T-helper 2 cell treated with Interferon-gamma antibody and Interleukin-4, amounts not matched to agents 5 μg/mL and 100 μg/mL, for 36 hours (primary cell): ENCODE measurements around the gene PRDM4.
"Not testable (repeated sequence)": the region's sequence is repeated elsewhere in the genome, so short reads cannot be mapped to it uniquely, and the experiment has no call there.

Experiments
- DNase-seq: peaks from one replicate; pipeline ENCODE4 v3.0.0; 2021; ENCODE audit warnings: low spot score
- H3K27ac Mint-ChIP-seq: one replicate; pipeline ENCODE4 v1.8.0; 2021; ENCODE audit warnings: mild to moderate bottlenecking, mixed read lengths
- H3K27me3 Mint-ChIP-seq: one replicate; pipeline ENCODE4 v1.8.0; 2021; ENCODE audit warnings: low read depth, mixed read lengths
- H3K36me3 Mint-ChIP-seq: one replicate; pipeline ENCODE4 v1.8.0; 2021; ENCODE audit warnings: low read depth, mixed read lengths
- H3K4me1 Mint-ChIP-seq: one replicate; pipeline ENCODE4 v1.8.0; 2021; ENCODE audit warnings: low read depth, mixed read lengths
- H3K4me3 Mint-ChIP-seq: one replicate; pipeline ENCODE4 v1.8.0; 2022; ENCODE audit warnings: mild to moderate bottlenecking, moderate library complexity, mixed read lengths
- H3K9me3 Mint-ChIP-seq: one replicate; pipeline ENCODE4 v1.8.0; 2021; ENCODE audit warnings: mixed read lengths

Gene PRDM4

GRCh38 chr12:107759410-107759809, 1.5 kb downstream of the PRDM4 start:
- Mint-ChIP-seq H3K4me1 (peaks cover 29% of the 10 kb centered on the region), H3K36me3 (peaks cover 29% of the 10 kb centered on the region), H3K27me3 (peaks cover 3% of the 10 kb centered on the region), H3K27ac (peak overlapping the region; percentile 88), H3K4me3 (peak overlapping the region; percentile 91), H3K9me3 (peaks cover 6% of the 10 kb centered on the region)
- DNase-seq = peak; percentile 37

GRCh38 chr12:107749083-107749482, 11.9 kb downstream of the PRDM4 start:
- Mint-ChIP-seq H3K4me1 (peaks cover 2% of the 10 kb centered on the region), H3K36me3 (peaks cover 41% of the 10 kb centered on the region), H3K27me3 (no peaks in the 10 kb centered on the region), H3K4me3 (no peak overlapping the region), H3K9me3 (no peaks in the 10 kb centered on the region), H3K27ac (no peak overlapping the region)
- no peak for DNase-seq

GRCh38 chr12:107748472-107748871, 12.5 kb downstream of the PRDM4 start:
- Mint-ChIP-seq H3K4me3 (no peak overlapping the region), H3K36me3 (peaks cover 38% of the 10 kb centered on the region), H3K9me3 (no peaks in the 10 kb centered on the region), H3K4me1 (peaks cover 2% of the 10 kb centered on the region), H3K27me3 (no peaks in the 10 kb centered on the region), H3K27ac (no peak overlapping the region)
- DNase-seq = no peak

GRCh38 chr12:107736914-107737313, 24.0 kb downstream of the PRDM4 start:
- Mint-ChIP-seq H3K36me3 (peaks cover 68% of the 10 kb centered on the region), H3K27me3 (no peaks in the 10 kb centered on the region), H3K4me3 (no peak overlapping the region), H3K27ac (no peak overlapping the region), H3K4me1 (no peaks in the 10 kb centered on the region), H3K9me3 (no peaks in the 10 kb centered on the region)
- no peak for DNase-seq

- Mint-ChIP-seq H3K4me1 (no peaks in the 10 kb centered on the region), H3K4me3 (no peak overlapping the region), H3K27me3 (no peaks in the 10 kb centered on the region), H3K27ac (no peak overlapping the region), H3K36me3 (peaks cover 58% of the 10 kb centered on the region), H3K9me3 (no peaks in the 10 kb centered on the region)
- no peak for DNase-seq
Measured at GRCh38 chr12:107735763-107736162, 25.2 kb downstream of the PRDM4 start.

- Mint-ChIP-seq H3K27ac (no peak overlapping the region), H3K4me3 (no peak overlapping the region), H3K27me3 (no peaks in the 10 kb centered on the region), H3K36me3 (peaks cover 51% of the 10 kb centered on the region), H3K4me1 (no peaks in the 10 kb centered on the region), H3K9me3 (no peaks in the 10 kb centered on the region)
- DNase-seq = no peak
Measured at GRCh38 chr12:107734139-107734538, 26.8 kb downstream of the PRDM4 start.

GRCh38 chr12:107732365-107732764, 28.6 kb downstream of the PRDM4 start:
- Mint-ChIP-seq H3K4me1 (no peaks in the 10 kb centered on the region), H3K4me3 (no peak overlapping the region), H3K27ac (no peak overlapping the region), H3K36me3 (peaks cover 33% of the 10 kb centered on the region), H3K27me3 (no peaks in the 10 kb centered on the region), H3K9me3 (no peaks in the 10 kb centered on the region)
- no peak for DNase-seq

- no peaks in the 10 kb centered on the region for H3K4me1 Mint-ChIP-seq
- H3K4me3 Mint-ChIP-seq = no peak overlapping the region
- DNase-seq = no peak
- H3K27ac Mint-ChIP-seq = no peak overlapping the region
- H3K36me3 Mint-ChIP-seq = peaks cover 24% of the 10 kb centered on the region
- H3K27me3 Mint-ChIP-seq = no peaks in the 10 kb centered on the region
- no peaks in the 10 kb centered on the region for H3K9me3 Mint-ChIP-seq
Measured at GRCh38 chr12:107731366-107731765, 29.6 kb downstream of the PRDM4 start.

- Mint-ChIP-seq H3K36me3 (peaks cover 20% of the 10 kb centered on the region), H3K27me3 (no peaks in the 10 kb centered on the region), H3K4me3 (no peak overlapping the region), H3K4me1 (no peaks in the 10 kb centered on the region), H3K27ac (no peak overlapping the region), H3K9me3 (no peaks in the 10 kb centered on the region)
- no peak for DNase-seq
Measured at GRCh38 chr12:107730618-107731341, 30.2 kb downstream of the PRDM4 start.

- not testable (repeated sequence) for H3K27ac Mint-ChIP-seq, H3K9me3 Mint-ChIP-seq, DNase-seq, H3K27me3 Mint-ChIP-seq, H3K4me3 Mint-ChIP-seq, H3K36me3 Mint-ChIP-seq, H3K4me1 Mint-ChIP-seq
Measured at GRCh38 chr12:107727742-107728141, 33.2 kb downstream of the PRDM4 start.

- not testable (repeated sequence) for H3K4me3 Mint-ChIP-seq, DNase-seq, H3K4me1 Mint-ChIP-seq, H3K9me3 Mint-ChIP-seq, H3K36me3 Mint-ChIP-seq, H3K27ac Mint-ChIP-seq, H3K27me3 Mint-ChIP-seq
Measured at GRCh38 chr12:107727327-107727726, 33.6 kb downstream of the PRDM4 start.

GRCh38 chr12:107718606-107719005, 42.3 kb downstream of the PRDM4 start:
- no peaks in the 10 kb centered on the region for H3K9me3 Mint-ChIP-seq
- peaks cover 16% of the 10 kb centered on the region for H3K36me3 Mint-ChIP-seq
- no peak overlapping the region for H3K27ac Mint-ChIP-seq
- H3K4me1 Mint-ChIP-seq = no peaks in the 10 kb centered on the region
- H3K4me3 Mint-ChIP-seq = no peak overlapping the region
- no peaks in the 10 kb centered on the region for H3K27me3 Mint-ChIP-seq
- DNase-seq = no peak

- Mint-ChIP-seq H3K27me3 (no peaks in the 10 kb centered on the region), H3K9me3 (no peaks in the 10 kb centered on the region), H3K4me3 (no peak overlapping the region), H3K27ac (no peak overlapping the region), H3K36me3 (peaks cover 37% of the 10 kb centered on the region), H3K4me1 (no peaks in the 10 kb centered on the region)
- DNase-seq = no peak
Measured at GRCh38 chr12:107715780-107716179, 45.2 kb downstream of the PRDM4 start.

- not testable (repeated sequence) for H3K4me3 Mint-ChIP-seq
Measured at GRCh38 chr12:107705522-107705921, 55.4 kb downstream of the PRDM4 start.

GRCh38 chr12:107704041-107704440, 56.9 kb downstream of the PRDM4 start:
- peaks cover 5% of the 10 kb centered on the region for H3K9me3 Mint-ChIP-seq
- H3K36me3 Mint-ChIP-seq = peaks cover 87% of the 10 kb centered on the region
- H3K27ac Mint-ChIP-seq = no peak overlapping the region
- DNase-seq = no peak
- H3K27me3 Mint-ChIP-seq = no peaks in the 10 kb centered on the region
- H3K4me3 Mint-ChIP-seq = no peak overlapping the region
- no peaks in the 10 kb centered on the region for H3K4me1 Mint-ChIP-seq

More at GRCh38 chr12:107705522-107705921, 55.4 kb downstream of the PRDM4 start:
- H3K36me3 Mint-ChIP-seq = peaks cover 81% of the 10 kb centered on the region
- not testable (repeated sequence) for H3K27ac Mint-ChIP-seq, H3K27me3 Mint-ChIP-seq, DNase-seq, H3K4me1 Mint-ChIP-seq, H3K9me3 Mint-ChIP-seq
